Right lung (tissue), 10 donors: ENCODE results near the gene HSPA4. TPM values are rescaled to one million over a fixed set of nuclear protein-coding genes. Genes with fewer than 3 reads are reported as not detected.
A peak's percentile ranks its signal among the peaks of the same experiment; 100 is the strongest.
"Not testable (repeated sequence)": the region's sequence is repeated elsewhere in the genome, so short reads cannot be mapped to it uniquely, and the experiment has no call there.

Experiments used
- DNase-seq, 2 donors: peaks; one replicate each; pipeline ENCODE4 v3.0.0-alpha.2; 2013
- long read RNA-seq, 8 donors: transcript quantifications; one replicate each; lab custom pipeline, GENCODE V29; 2026
- polyA plus RNA-seq, 5 donors: library from polyadenylated mRNA; unstranded; fragments of 120-200 nt; gene quantifications; one replicate each; pipeline versions ENCODE4 v1.2.1 to v1.2.3, GENCODE V29; 2013; ENCODE audit warnings: inconsistent platforms in 1 of 5, low replicate concordance in 1 of 5; ENCODE audit not compliant: insufficient read length in 5 of 5, insufficient read depth in 1 of 5

HSPA4 gene
- 100 to 1,000 TPM in 2 of 5 donors, 10 to 100 TPM in 3; 75.2 to 116 (median 93.0) TPM for polyA plus RNA-seq
- long read RNA-seq, donor 1, full-length matches to known transcripts = 16 of 28 reads
- long read RNA-seq, donor 1, partial matches to known transcripts = 12 of 28 reads
- long read RNA-seq, donor 1, other reads (novel, unspliced or antisense) = 0 of 28 reads
- long read RNA-seq, donor 2, full-length matches to known transcripts = 6 of 6 reads
- long read RNA-seq, donor 2, partial matches to known transcripts = 0 of 6 reads
- long read RNA-seq, donor 2, other reads (novel, unspliced or antisense) = 0 of 6 reads
- long read RNA-seq, donor 3, full-length matches to known transcripts = 3 of 8 reads
- long read RNA-seq, donor 3, partial matches to known transcripts = 5 of 8 reads
- long read RNA-seq, donor 3, other reads (novel, unspliced or antisense) = 0 of 8 reads
- long read RNA-seq, donor 4, full-length matches to known transcripts = 2 of 2 reads
- long read RNA-seq, donor 4, partial matches to known transcripts = 0 of 2 reads
- long read RNA-seq, donor 4, other reads (novel, unspliced or antisense) = 0 of 2 reads
- long read RNA-seq, donor 5, full-length matches to known transcripts = 5 of 145 reads
- long read RNA-seq, donor 5, partial matches to known transcripts = 140 of 145 reads
- long read RNA-seq, donor 5, other reads (novel, unspliced or antisense) = 0 of 145 reads
- long read RNA-seq, donor 6, full-length matches to known transcripts = 7 of 7 reads
- long read RNA-seq, donor 6, partial matches to known transcripts = 0 of 7 reads
- long read RNA-seq, donor 6, other reads (novel, unspliced or antisense) = 0 of 7 reads
- long read RNA-seq, donor 7, full-length matches to known transcripts = 5 of 5 reads
- long read RNA-seq, donor 7, partial matches to known transcripts = 0 of 5 reads
- long read RNA-seq, donor 7, other reads (novel, unspliced or antisense) = 0 of 5 reads
- long read RNA-seq, donor 8, full-length matches to known transcripts = 4 of 4 reads
- long read RNA-seq, donor 8, partial matches to known transcripts = 0 of 4 reads
- long read RNA-seq, donor 8, other reads (novel, unspliced or antisense) = 0 of 4 reads

- DNase-seq = peak; percentile 99
Measured at GRCh38 chr5:133051542-133052316, at the start of gene HSPA4. HSPA4 (plus strand) TSS chr5:133052013; CDS start chr5:133052251, 238 bp downstream.

GRCh38 chr5:133006653-133007052 lies 45.2 kb upstream of the HSPA4 start:
- DNase-seq = no peak

- DNase-seq = not testable (repeated sequence)
Measured at GRCh38 chr5:133008455-133008854, 43.4 kb upstream of the HSPA4 start.

GRCh38 chr5:133015466-133015865 lies 36.3 kb upstream of the HSPA4 start:
- no peak for DNase-seq

- DNase-seq = no peak
Measured at GRCh38 chr5:133017964-133018363, 33.8 kb upstream of the HSPA4 start.

- DNase-seq = not testable (repeated sequence)
Measured at GRCh38 chr5:133019471-133019870, 32.3 kb upstream of the HSPA4 start.

- peak; percentile 94 for DNase-seq
Measured at GRCh38 chr5:133025804-133026663, 25.8 kb upstream of the HSPA4 start, which contains the start of gene ZCCHC10. ZCCHC10 (minus strand) TSS chr5:133026549; CDS start chr5:133026537, 12 bp downstream.

- DNase-seq = no peak
Measured at GRCh38 chr5:133026664-133027153, 25.1 kb upstream of the HSPA4 start.

- no peak for DNase-seq
Measured at GRCh38 chr5:133029416-133029815, 22.4 kb upstream of the HSPA4 start.

- no peak for DNase-seq
Measured at GRCh38 chr5:133030343-133031005, 21.3 kb upstream of the HSPA4 start.

GRCh38 chr5:133032852-133033742 lies 18.7 kb upstream of the HSPA4 start:
- DNase-seq = no peak

GRCh38 chr5:133034064-133034463 lies 17.7 kb upstream of the HSPA4 start:
- no peak for DNase-seq

GRCh38 chr5:133035224-133035623 lies 16.6 kb upstream of the HSPA4 start:
- no peak for DNase-seq

GRCh38 chr5:133036677-133037076 lies 15.1 kb upstream of the HSPA4 start:
- DNase-seq = not testable (repeated sequence)

GRCh38 chr5:133041157-133041784 lies 10.5 kb upstream of the HSPA4 start:
- no peak for DNase-seq

- no peak for DNase-seq
Measured at GRCh38 chr5:133041910-133042309, 9.9 kb upstream of the HSPA4 start.

GRCh38 chr5:133046560-133046959 lies 5.3 kb upstream of the HSPA4 start:
- not testable (repeated sequence) for DNase-seq

GRCh38 chr5:133047404-133047803 lies 4.4 kb upstream of the HSPA4 start:
- no peak for DNase-seq
